ENCODE measurements around the gene ANKRD13B. TPM values are rescaled to one million over a fixed set of nuclear protein-coding genes. Genes with fewer than 3 reads are reported as not detected.

ANKRD13B gene
- total and polyA plus RNA-seq, 2 of the 13 experiments (the other 11 are each of a cell fraction or from before 2014, with no cell fraction given) = 1.7 to 1.8 TPM

GRCh38 chr17:29622337-29623282, 29.7 kb downstream of the ANKRD13B start, which contains the start of gene CORO6:
TSS of gene CORO6 (minus strand) at chr17:29622912. CDS start at chr17:29621421, 1,491 bp downstream.
- in situ Hi-C loops (cut with HindIII; ENCODE audit: extremely low pct_ligation_motif_present, low pct_unique_long_range_greater_than_20kb) (loop anchor here (10.0 kb wide), 1 partner anchor 152 kb away; no protein-coding TSS in a partner anchor), intact Hi-C loops (cut with micrococcal nuclease; ENCODE audit: unreplicated experiment) (loop anchor here (5.0 kb wide), 1 partner anchor 140 kb away; no protein-coding TSS in a partner anchor)
- no peaks in the 10 kb centered on the region for H3K36me3 ChIP-seq (replicated peaks in 1 of 2; ENCODE audit: control insufficient read depth in 1 of 2, insufficient read depth in 2 of 2, low read length in 2 of 2)
- BruUV-seq (replicated peaks) = no TSS peak
- H2AFZ ChIP-seq (ENCODE audit: low read length) = no peak within 1 kb of the TSS
- peak within 1 kb of the TSS; percentile 99 for H3K4me2 ChIP-seq (ENCODE audit: low read depth, low read length)
- H3K4me3 ChIP-seq (replicated peaks in 1 of 3; ENCODE audit: insufficient read depth in 1 of 3, low read depth in 2 of 3, low read length in 3 of 3) = peak within 1 kb of the TSS; percentile 70 to 77 (median 75)
- H3K27ac ChIP-seq (ENCODE audit: extremely low read length, insufficient read depth, low read length) = no peak within 1 kb of the TSS
- POLR2A ChIA-PET = no interaction called here
- CTCF ChIA-PET (ENCODE audit: low intra/inter-chr PET ratio, low total read pairs) = no interaction called here
- H3K79me2 ChIP-seq (ENCODE audit: insufficient read depth, low read length) = no peaks in the 10 kb centered on the region
- H3K27me3 ChIP-seq (ENCODE audit: control insufficient read depth in 1 of 2, insufficient read depth in 2 of 2, low read length in 2 of 2) = peaks cover 4 to 41% of the 10 kb centered on the region in 2 experiments; a peak in 4 of 5 replicates
- WGBS (ENCODE audit: low lambda C conversion rate) = 10% methylated on average over 8 of the region's 77 CpGs
- no peaks in the 10 kb centered on the region for H4K20me1 ChIP-seq (ENCODE audit: insufficient read depth, low read length)
- DNase-seq (ENCODE audit: low spot score) (no peak), ATAC-seq (peak; percentile 58), FAIRE-seq (no peak)
- peaks cover 45% of the 10 kb centered on the region for H3K4me1 ChIP-seq (ENCODE audit: insufficient read depth, low read length)
- H3K9ac ChIP-seq (ENCODE audit: insufficient read depth, low read depth, low read length) = peak within 1 kb of the TSS; percentile 40
- no peaks in the 10 kb centered on the region for H3K9me3 ChIP-seq (ENCODE audit: low read length)
- no peak for TF ChIP-seq ZNF720 (CRISPR knock-in tag; IDR thresholded peaks at IDR 0.05)
- no peak for TF ChIP-seq MAFG (CRISPR knock-in tag; IDR thresholded peaks at IDR 0.05)
- TF ChIP-seq, protein P1, sequence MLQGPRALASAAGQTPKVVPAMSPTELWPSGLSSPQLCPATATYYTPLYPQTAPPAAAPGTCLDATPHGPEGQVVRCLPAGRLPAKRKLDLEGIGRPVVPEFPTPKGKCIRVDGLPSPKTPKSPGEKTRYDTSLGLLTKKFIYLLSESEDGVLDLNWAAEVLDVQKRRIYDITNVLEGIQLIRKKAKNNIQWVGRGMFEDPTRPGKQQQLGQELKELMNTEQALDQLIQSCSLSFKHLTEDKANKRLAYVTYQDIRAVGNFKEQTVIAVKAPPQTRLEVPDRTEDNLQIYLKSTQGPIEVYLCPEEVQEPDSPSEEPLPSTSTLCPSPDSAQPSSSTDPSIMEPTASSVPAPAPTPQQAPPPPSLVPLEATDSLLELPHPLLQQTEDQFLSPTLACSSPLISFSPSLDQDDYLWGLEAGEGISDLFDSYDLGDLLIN (CRISPR knock-in tag; IDR thresholded peaks at IDR 0.05; ENCODE audit: borderline replicate concordance) = no peak
- 0 out of 2 replicates have a peak, but pooled peaks have one; percentile 60 for TF ChIP-seq HOXD1 (CRISPR knock-in tag; IDR thresholded peaks at IDR 0.05)
- TF ChIP-seq ZNF556 (CRISPR knock-in tag; IDR thresholded peaks at IDR 0.05; ENCODE audit: borderline replicate concordance) = no peak
- TF ChIP-seq HMGXB3 (CRISPR knock-in tag; IDR thresholded peaks at IDR 0.05; ENCODE audit: borderline replicate concordance) = no peak
- no peak for TF ChIP-seq GLI4 (CRISPR knock-in tag; IDR thresholded peaks at IDR 0.05; ENCODE audit: borderline replicate concordance)
- TF ChIP-seq, protein P2, sequence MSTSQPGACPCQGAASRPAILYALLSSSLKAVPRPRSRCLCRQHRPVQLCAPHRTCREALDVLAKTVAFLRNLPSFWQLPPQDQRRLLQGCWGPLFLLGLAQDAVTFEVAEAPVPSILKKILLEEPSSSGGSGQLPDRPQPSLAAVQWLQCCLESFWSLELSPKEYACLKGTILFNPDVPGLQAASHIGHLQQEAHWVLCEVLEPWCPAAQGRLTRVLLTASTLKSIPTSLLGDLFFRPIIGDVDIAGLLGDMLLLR (CRISPR knock-in tag; IDR thresholded peaks at IDR 0.05) = no peak
- TF ChIP-seq SATB2 (CRISPR knock-in tag; IDR thresholded peaks at IDR 0.05) = no peak
- no peak for TF ChIP-seq KDM3A (CRISPR knock-in tag; IDR thresholded peaks at IDR 0.05; ENCODE audit: low read depth)
- TF ChIP-seq ZBTB21 (CRISPR knock-in tag; IDR thresholded peaks at IDR 0.05) = no peak
- TF ChIP-seq ZNF607 (CRISPR knock-in tag; IDR thresholded peaks at IDR 0.05; ENCODE audit: borderline replicate concordance) = no peak
- no peak for TF ChIP-seq ZNF550 (CRISPR knock-in tag; IDR thresholded peaks at IDR 0.05; ENCODE audit: borderline replicate concordance)
- TF ChIP-seq ZNF660 (CRISPR knock-in tag; IDR thresholded peaks at IDR 0.05; ENCODE audit: borderline replicate concordance, low read depth) = no peak
- TF ChIP-seq AGO2 (optimal IDR thresholded peaks at IDR 0.05; ENCODE audit: low read depth, low read length) = no peak
- TF ChIP-seq SKI (IDR thresholded peaks at IDR 0.05; ENCODE audit: partially characterized antibody) = no peak
- TF ChIP-seq HDAC1 (CRISPR knock-in tag; IDR thresholded peaks at IDR 0.05) = peak; percentile 52; the same call in 1 of the 2 replicates
- no peak for TF ChIP-seq ZNF558 (CRISPR knock-in tag; IDR thresholded peaks at IDR 0.05; ENCODE audit: borderline replicate concordance)

All from HepG2 (cell line).